Activated CD8-positive, alpha-beta T cell treated with anti-CD3 and anti-CD28 coated beads for 36 hours (primary cell): ENCODE results near the gene SLC38A9. TPM values are rescaled to one million over a fixed set of nuclear protein-coding genes. Genes with fewer than 3 reads are reported as not detected.

Experiments
- ATAC-seq: fragments of 200-7000 bp; cut with Tn5 transposase; one replicate; pipeline ENCODE4 v1.10.0; 2021; ENCODE audit warnings: mild to moderate bottlenecking, moderate library complexity
- CTCF ChIA-PET: fragments of 350-600 bp; sonication (Branson Sonifier 250); formaldehyde crosslinking; loops from one replicate; lab custom pipeline; 2021; ENCODE audit warnings: antibody characterized with exemption; lab: Charles Lee
- POLR2A ChIA-PET: fragments of 350-600 bp; sonication (Branson Sonifier 250); formaldehyde crosslinking; loops from one replicate; lab custom pipeline; 2021; ENCODE audit warnings: antibody characterized with exemption; lab: Charles Lee
- DNase-seq: peaks from one replicate; pipeline ENCODE4 v3.0.0-alpha.2; 2020
- H3K27ac Mint-ChIP-seq: one replicate; pipeline ENCODE4 v1.8.0; 2021; ENCODE audit warnings: mild to moderate bottlenecking, mixed read lengths
- H3K27me3 Mint-ChIP-seq: one replicate; pipeline ENCODE4 v1.8.0; 2021; ENCODE audit warnings: mixed read lengths
- H3K36me3 Mint-ChIP-seq: one replicate; pipeline ENCODE4 v1.8.0; 2021; ENCODE audit warnings: low read depth, mixed read lengths
- H3K4me1 Mint-ChIP-seq: one replicate; pipeline ENCODE4 v1.8.0; 2021; ENCODE audit warnings: low read depth, mixed read lengths
- H3K4me3 Mint-ChIP-seq: one replicate; pipeline ENCODE4 v1.8.0; 2021; ENCODE audit warnings: mild to moderate bottlenecking, moderate library complexity, mixed read lengths
- H3K9me3 Mint-ChIP-seq: one replicate; pipeline ENCODE4 v1.8.0; 2021; ENCODE audit warnings: mixed read lengths
- intact Hi-C: fragments of 100-400 bp; cut with micrococcal nuclease; formaldehyde crosslinking; loops from one replicate; pipeline ENCODE4 v1.10.0; 2022
- total RNA-seq, 2 experiments: library from RNA; stranded (reverse); gene quantifications; one replicate each; pipeline ENCODE4 v1.2.3, GENCODE V29; 2021
- TF ChIP-seq, protein P1 (sequence below): fragments of 200-600 bp; IDR thresholded peaks from one replicate; pipeline ENCODE4 v1.8.0; 2022; ENCODE audit warnings: antibody characterized with exemption, mild to moderate bottlenecking

Gene SLC38A9
- total RNA-seq, 2 experiments from 2014 or later = 11.4 to 12.0 TPM

DNA sequence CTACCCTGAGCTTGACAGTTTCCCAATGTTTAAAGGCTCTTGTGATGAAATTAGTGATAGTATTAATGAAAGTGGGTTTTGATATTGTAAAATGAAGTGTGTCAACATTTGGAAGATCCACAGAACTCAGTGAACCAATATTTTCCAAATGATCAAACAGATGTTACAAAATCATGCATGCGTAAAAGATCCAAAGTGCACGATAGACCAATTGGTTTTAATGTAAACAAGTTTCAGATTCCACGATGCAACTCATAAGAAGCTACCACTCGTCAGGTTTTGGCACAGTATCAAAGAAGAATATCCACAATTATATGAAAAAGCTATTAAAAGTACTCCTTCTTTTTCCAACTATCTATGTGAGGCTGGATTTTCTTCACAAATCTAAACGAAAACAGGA is 82.3 kb downstream of the SLC38A9 start:
- no peak for ATAC-seq
- TF ChIP-seq, protein P1, sequence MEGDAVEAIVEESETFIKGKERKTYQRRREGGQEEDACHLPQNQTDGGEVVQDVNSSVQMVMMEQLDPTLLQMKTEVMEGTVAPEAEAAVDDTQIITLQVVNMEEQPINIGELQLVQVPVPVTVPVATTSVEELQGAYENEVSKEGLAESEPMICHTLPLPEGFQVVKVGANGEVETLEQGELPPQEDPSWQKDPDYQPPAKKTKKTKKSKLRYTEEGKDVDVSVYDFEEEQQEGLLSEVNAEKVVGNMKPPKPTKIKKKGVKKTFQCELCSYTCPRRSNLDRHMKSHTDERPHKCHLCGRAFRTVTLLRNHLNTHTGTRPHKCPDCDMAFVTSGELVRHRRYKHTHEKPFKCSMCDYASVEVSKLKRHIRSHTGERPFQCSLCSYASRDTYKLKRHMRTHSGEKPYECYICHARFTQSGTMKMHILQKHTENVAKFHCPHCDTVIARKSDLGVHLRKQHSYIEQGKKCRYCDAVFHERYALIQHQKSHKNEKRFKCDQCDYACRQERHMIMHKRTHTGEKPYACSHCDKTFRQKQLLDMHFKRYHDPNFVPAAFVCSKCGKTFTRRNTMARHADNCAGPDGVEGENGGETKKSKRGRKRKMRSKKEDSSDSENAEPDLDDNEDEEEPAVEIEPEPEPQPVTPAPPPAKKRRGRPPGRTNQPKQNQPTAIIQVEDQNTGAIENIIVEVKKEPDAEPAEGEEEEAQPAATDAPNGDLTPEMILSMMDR = no peak
- CTCF ChIA-PET = interaction anchor here (1.3 kb wide), 1 partner anchor 10 kb away, joined by 4 read pairs; no protein-coding TSS in a partner anchor
- Mint-ChIP-seq H3K4me3 (no peak overlapping the region), H3K4me1 (peaks cover 14% of the 10 kb centered on the region), H3K36me3 (peaks cover 16% of the 10 kb centered on the region), H3K9me3 (no peaks in the 10 kb centered on the region), H3K27me3 (no peaks in the 10 kb centered on the region), H3K27ac (no peak overlapping the region)
- POLR2A ChIA-PET = interaction anchor here (0.6 to 1.1 kb wide), 3 partner anchors 11 to 188 kb away, joined by 3 read pairs; no protein-coding TSS in a partner anchor
- DNase-seq = no peak
- intact Hi-C loops = no loop called here

DNA sequence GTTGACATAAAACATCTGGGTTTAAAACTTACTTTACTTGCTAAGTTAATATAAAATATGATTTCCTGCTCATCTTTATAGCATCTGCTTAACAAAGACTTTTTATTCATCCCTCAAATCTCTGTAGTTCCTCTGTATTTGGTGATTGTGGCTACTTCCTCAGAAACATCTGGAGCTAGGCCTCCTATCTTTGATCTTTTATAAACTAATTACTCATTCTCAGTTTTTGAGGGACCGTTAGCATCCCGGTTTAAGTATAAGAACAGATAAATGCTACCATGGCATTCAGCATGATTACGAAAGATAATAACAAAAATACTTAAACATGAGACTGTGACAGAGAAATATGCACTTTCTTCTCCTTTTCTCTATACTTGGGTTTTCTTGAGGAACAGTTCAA is 85.3 kb downstream of the SLC38A9 start:
- H3K4me3 Mint-ChIP-seq = no peak overlapping the region
- peaks cover 6% of the 10 kb centered on the region for H3K36me3 Mint-ChIP-seq
- ATAC-seq (no peak), DNase-seq (no peak)
- H3K27me3 Mint-ChIP-seq = no peaks in the 10 kb centered on the region
- H3K27ac Mint-ChIP-seq = no peak overlapping the region
- CTCF ChIA-PET = interaction anchor here (1.0 kb wide), 1 partner anchor 10 kb away, joined by 3 read pairs; no protein-coding TSS in a partner anchor
- no peaks in the 10 kb centered on the region for H3K9me3 Mint-ChIP-seq
- POLR2A ChIA-PET = no interaction called here
- TF ChIP-seq, protein P1 = no peak
- intact Hi-C loops = no loop called here
- peaks cover 5% of the 10 kb centered on the region for H3K4me1 Mint-ChIP-seq

GRCh38 chr5:55625913-55626312 is 86.2 kb downstream of the SLC38A9 start:
- H3K27ac Mint-ChIP-seq = no peak overlapping the region
- POLR2A ChIA-PET = no interaction called here
- CTCF ChIA-PET = interaction anchor here (1.0 kb wide), 1 partner anchor 11 kb away, joined by 3 read pairs; no protein-coding TSS in a partner anchor
- intact Hi-C loops = no loop called here
- peaks cover 4% of the 10 kb centered on the region for H3K36me3 Mint-ChIP-seq
- no peak for DNase-seq
- TF ChIP-seq, protein P1 = no peak
- peaks cover 5% of the 10 kb centered on the region for H3K4me1 Mint-ChIP-seq
- no peaks in the 10 kb centered on the region for H3K27me3 Mint-ChIP-seq
- no peaks in the 10 kb centered on the region for H3K9me3 Mint-ChIP-seq
- no peak overlapping the region for H3K4me3 Mint-ChIP-seq
- ATAC-seq = no peak

DNA sequence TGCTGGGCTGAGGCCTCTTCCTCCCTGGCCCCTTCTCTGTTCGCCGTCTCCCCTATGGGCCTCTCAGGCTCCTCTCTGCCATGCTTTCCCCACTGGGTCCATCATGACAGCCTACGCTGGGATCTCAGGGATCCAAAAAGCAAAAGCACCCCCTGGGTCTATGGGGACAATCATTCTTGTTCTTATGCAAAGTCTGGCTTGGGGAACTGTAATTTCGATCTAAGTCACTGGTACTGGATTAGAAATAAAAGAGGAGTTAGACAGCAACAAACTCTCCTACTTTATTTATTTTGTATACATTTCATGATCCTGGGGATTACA is 86.6 kb downstream of the SLC38A9 start:
- TF ChIP-seq, protein P1 = no peak
- Mint-ChIP-seq H3K27me3 (no peaks in the 10 kb centered on the region), H3K36me3 (peaks cover 4% of the 10 kb centered on the region), H3K27ac (no peak overlapping the region), H3K9me3 (no peaks in the 10 kb centered on the region), H3K4me1 (peaks cover 5% of the 10 kb centered on the region), H3K4me3 (no peak overlapping the region)
- ChIA-PET CTCF (no interaction called here), POLR2A (no interaction called here)
- ATAC-seq = no peak
- DNase-seq = no peak
- intact Hi-C loops = no loop called here

- no peak overlapping the region for H3K4me3 Mint-ChIP-seq
- H3K27me3 Mint-ChIP-seq = no peaks in the 10 kb centered on the region
- ATAC-seq (no peak), DNase-seq (no peak)
- TF ChIP-seq, protein P1 = no peak
- ChIA-PET CTCF (no interaction called here), POLR2A (no interaction called here)
- peaks cover 4% of the 10 kb centered on the region for H3K36me3 Mint-ChIP-seq
- H3K4me1 Mint-ChIP-seq = peaks cover 5% of the 10 kb centered on the region
- H3K9me3 Mint-ChIP-seq = no peaks in the 10 kb centered on the region
- no peak overlapping the region for H3K27ac Mint-ChIP-seq
- intact Hi-C loops = no loop called here
Observed at GRCh38 chr5:55624841-55625588, 87.1 kb downstream of the SLC38A9 start.
